ENCODE measurements around the gene GLIPR1.
"Not testable (repeated sequence)": the region's sequence is repeated elsewhere in the genome, so short reads cannot be mapped to it uniquely, and the experiment has no call there.

GLIPR1 gene

GRCh38 chr12:75455839-75456238 is 24.7 kb upstream of the GLIPR1 start:
- no peak overlapping the region for H3K27ac Mint-ChIP-seq
- H3K27me3 Mint-ChIP-seq (ENCODE audit: low read depth): no peaks in the 10 kb centered on the region
- no peaks in the 10 kb centered on the region for H3K36me3 Mint-ChIP-seq (ENCODE audit: low read depth)
- no peaks in the 10 kb centered on the region for H3K4me1 Mint-ChIP-seq
- no peak overlapping the region for H3K4me3 Mint-ChIP-seq
- TF ChIP-seq CTCF (IDR thresholded peaks at IDR 0.05; ENCODE audit: unreplicated experiment in 3 of 3): no peak
- H3K9me3 Mint-ChIP-seq: peaks cover 26% of the 10 kb centered on the region

- no peak overlapping the region for H3K27ac Mint-ChIP-seq
- no peaks in the 10 kb centered on the region for H3K4me1 Mint-ChIP-seq
- no peak overlapping the region for H3K4me3 Mint-ChIP-seq
- no peak for TF ChIP-seq CTCF (IDR thresholded peaks at IDR 0.05; ENCODE audit: unreplicated experiment in 3 of 3)
- peaks cover 29% of the 10 kb centered on the region for H3K9me3 Mint-ChIP-seq
- no peaks in the 10 kb centered on the region for H3K27me3 Mint-ChIP-seq (ENCODE audit: low read depth)
- H3K36me3 Mint-ChIP-seq (ENCODE audit: low read depth): no peaks in the 10 kb centered on the region
Observed at GRCh38 chr12:75457191-75457590, 23.4 kb upstream of the GLIPR1 start.

- H3K9me3 Mint-ChIP-seq: peaks cover 35% of the 10 kb centered on the region
- not testable (repeated sequence) for H3K27me3 Mint-ChIP-seq (ENCODE audit: low read depth); H3K27ac Mint-ChIP-seq; H3K4me3 Mint-ChIP-seq; H3K4me1 Mint-ChIP-seq; H3K36me3 Mint-ChIP-seq (ENCODE audit: low read depth)
Observed at GRCh38 chr12:75457866-75458265, 22.7 kb upstream of the GLIPR1 start.

- Mint-ChIP-seq H3K4me3 (no peak overlapping the region), H3K9me3 (peaks cover 39% of the 10 kb centered on the region), H3K27me3 (ENCODE audit: low read depth) (no peaks in the 10 kb centered on the region), H3K36me3 (ENCODE audit: low read depth) (no peaks in the 10 kb centered on the region), H3K4me1 (no peaks in the 10 kb centered on the region), H3K27ac (no peak overlapping the region)
- no peak for TF ChIP-seq CTCF (IDR thresholded peaks at IDR 0.05; ENCODE audit: unreplicated experiment in 3 of 3)
Observed at GRCh38 chr12:75459755-75460154, 20.8 kb upstream of the GLIPR1 start.

- Mint-ChIP-seq H3K27me3 (ENCODE audit: low read depth) (no peaks in the 10 kb centered on the region), H3K36me3 (ENCODE audit: low read depth) (no peaks in the 10 kb centered on the region), H3K4me3 (no peak overlapping the region), H3K9me3 (peaks cover 39% of the 10 kb centered on the region), H3K4me1 (no peaks in the 10 kb centered on the region), H3K27ac (no peak overlapping the region)
- no peak for TF ChIP-seq CTCF (IDR thresholded peaks at IDR 0.05; ENCODE audit: unreplicated experiment in 3 of 3)
Observed at GRCh38 chr12:75460204-75460603, 20.4 kb upstream of the GLIPR1 start.

- Mint-ChIP-seq H3K36me3 (ENCODE audit: low read depth) (no peaks in the 10 kb centered on the region), H3K4me1 (no peaks in the 10 kb centered on the region), H3K27me3 (ENCODE audit: low read depth) (no peaks in the 10 kb centered on the region), H3K4me3 (no peak overlapping the region), H3K9me3 (no peaks in the 10 kb centered on the region), H3K27ac (no peak overlapping the region)
- TF ChIP-seq CTCF (IDR thresholded peaks at IDR 0.05; ENCODE audit: unreplicated experiment in 3 of 3): no peak
Observed at GRCh38 chr12:75471902-75472890, 8.4 kb upstream of the GLIPR1 start.
